Measurements from ENCODE around the gene ZNF385A.

ZNF385A gene

DNA sequence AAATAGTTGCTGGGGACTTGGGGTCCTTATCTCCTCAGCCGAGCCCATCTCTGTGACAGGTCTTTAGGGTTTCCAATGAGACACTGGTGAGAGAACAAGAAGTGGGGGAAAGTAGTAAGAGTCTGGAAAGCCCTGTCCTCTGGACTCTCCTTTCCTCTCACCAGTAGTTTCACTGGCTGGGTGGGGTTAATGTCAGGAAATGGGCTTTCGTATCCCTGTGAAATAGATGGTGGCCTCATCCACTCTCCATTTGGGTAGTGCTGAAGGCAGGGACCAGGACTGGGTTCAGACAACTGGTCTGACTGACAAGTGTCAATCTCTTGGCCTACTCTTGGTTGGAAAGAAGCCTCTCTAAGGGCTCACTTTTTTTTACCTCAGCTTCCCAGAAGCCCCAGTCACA, 7.5 kb downstream of the ZNF385A start:
- Histone ChIP-seq H4K20me1 (ENCODE audit: insufficient read depth, low read length, poor library complexity, severe bottlenecking) (no peaks in the 10 kb centered on the region), H3K4me1 (ENCODE audit: insufficient read depth, low read length, poor library complexity, severe bottlenecking) (peaks cover 17% of the 10 kb centered on the region), H3K9me3 (ENCODE audit: insufficient read depth, low read depth, low read length) (no peaks in the 10 kb centered on the region), H3K79me2 (ENCODE audit: insufficient read depth, low read length) (no peaks in the 10 kb centered on the region), H3K9ac (ENCODE audit: low read depth, low read length, poor library complexity, severe bottlenecking) (no peak overlapping the region), H3K9me2 (replicated peaks; ENCODE audit: low read depth, low read length) (no peaks in the 10 kb centered on the region), H3K36me3 (ENCODE audit: insufficient read depth, low read length) (no peaks in the 10 kb centered on the region), H3K4me3 (ENCODE audit: low read length, poor library complexity, severe bottlenecking) (no peak overlapping the region), H3K4me2 (ENCODE audit: low read depth, low read length, poor library complexity, severe bottlenecking) (no peak overlapping the region), H3F3A (ENCODE audit: low read depth) (no peaks in the 10 kb centered on the region), H3K27me3 (ENCODE audit: insufficient read depth, low read length, poor library complexity, severe bottlenecking) (no peaks in the 10 kb centered on the region), H2AFZ (ENCODE audit: low read length) (no peak overlapping the region)
- TF ChIP-seq, protein P1, sequence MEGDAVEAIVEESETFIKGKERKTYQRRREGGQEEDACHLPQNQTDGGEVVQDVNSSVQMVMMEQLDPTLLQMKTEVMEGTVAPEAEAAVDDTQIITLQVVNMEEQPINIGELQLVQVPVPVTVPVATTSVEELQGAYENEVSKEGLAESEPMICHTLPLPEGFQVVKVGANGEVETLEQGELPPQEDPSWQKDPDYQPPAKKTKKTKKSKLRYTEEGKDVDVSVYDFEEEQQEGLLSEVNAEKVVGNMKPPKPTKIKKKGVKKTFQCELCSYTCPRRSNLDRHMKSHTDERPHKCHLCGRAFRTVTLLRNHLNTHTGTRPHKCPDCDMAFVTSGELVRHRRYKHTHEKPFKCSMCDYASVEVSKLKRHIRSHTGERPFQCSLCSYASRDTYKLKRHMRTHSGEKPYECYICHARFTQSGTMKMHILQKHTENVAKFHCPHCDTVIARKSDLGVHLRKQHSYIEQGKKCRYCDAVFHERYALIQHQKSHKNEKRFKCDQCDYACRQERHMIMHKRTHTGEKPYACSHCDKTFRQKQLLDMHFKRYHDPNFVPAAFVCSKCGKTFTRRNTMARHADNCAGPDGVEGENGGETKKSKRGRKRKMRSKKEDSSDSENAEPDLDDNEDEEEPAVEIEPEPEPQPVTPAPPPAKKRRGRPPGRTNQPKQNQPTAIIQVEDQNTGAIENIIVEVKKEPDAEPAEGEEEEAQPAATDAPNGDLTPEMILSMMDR (conservative IDR thresholded peaks at IDR 0.05; ENCODE audit: low read length), result no peak
- TF ChIP-seq EZH2phosphoT487 (IDR thresholded peaks at IDR 0.05; ENCODE audit: borderline replicate concordance), result no peak

DNA sequence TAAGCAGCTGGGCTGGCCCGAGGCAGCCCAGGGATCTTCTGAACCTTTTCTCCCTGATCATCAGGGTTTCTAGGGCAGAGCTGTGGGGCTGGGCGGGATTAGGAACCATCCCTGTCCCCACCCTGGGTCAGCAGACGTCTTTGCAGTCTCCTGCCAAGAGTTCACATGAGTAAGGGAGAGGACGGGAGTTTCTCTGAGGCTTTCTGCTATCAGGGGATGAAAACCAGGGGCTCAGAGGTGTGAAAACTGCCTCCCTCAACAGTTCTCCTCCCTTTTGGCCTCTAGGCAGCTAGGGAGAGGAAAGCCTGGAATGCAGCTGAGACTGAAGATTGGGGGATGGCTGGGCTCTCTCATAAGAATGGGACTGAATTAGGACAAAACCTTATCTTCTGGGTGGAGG, 7.9 kb downstream of the ZNF385A start:
- Histone ChIP-seq H2AFZ (ENCODE audit: low read length) (no peak overlapping the region), H3K4me1 (ENCODE audit: insufficient read depth, low read length, poor library complexity, severe bottlenecking) (peaks cover 21% of the 10 kb centered on the region), H3K79me2 (ENCODE audit: insufficient read depth, low read length) (no peaks in the 10 kb centered on the region), H4K20me1 (ENCODE audit: insufficient read depth, low read length, poor library complexity, severe bottlenecking) (no peaks in the 10 kb centered on the region), H3K9ac (ENCODE audit: low read depth, low read length, poor library complexity, severe bottlenecking) (no peak overlapping the region), H3K4me3 (ENCODE audit: low read length, poor library complexity, severe bottlenecking) (no peak overlapping the region), H3K9me2 (replicated peaks; ENCODE audit: low read depth, low read length) (no peaks in the 10 kb centered on the region), H3K9me3 (ENCODE audit: insufficient read depth, low read depth, low read length) (no peaks in the 10 kb centered on the region), H3F3A (ENCODE audit: low read depth) (no peaks in the 10 kb centered on the region), H3K27me3 (ENCODE audit: insufficient read depth, low read length, poor library complexity, severe bottlenecking) (no peaks in the 10 kb centered on the region), H3K4me2 (ENCODE audit: low read depth, low read length, poor library complexity, severe bottlenecking) (no peak overlapping the region), H3K36me3 (ENCODE audit: insufficient read depth, low read length) (no peaks in the 10 kb centered on the region)
- TF ChIP-seq, protein P1 (conservative IDR thresholded peaks at IDR 0.05; ENCODE audit: low read length), result no peak
- TF ChIP-seq EZH2phosphoT487 (IDR thresholded peaks at IDR 0.05; ENCODE audit: borderline replicate concordance), result no peak

DNA sequence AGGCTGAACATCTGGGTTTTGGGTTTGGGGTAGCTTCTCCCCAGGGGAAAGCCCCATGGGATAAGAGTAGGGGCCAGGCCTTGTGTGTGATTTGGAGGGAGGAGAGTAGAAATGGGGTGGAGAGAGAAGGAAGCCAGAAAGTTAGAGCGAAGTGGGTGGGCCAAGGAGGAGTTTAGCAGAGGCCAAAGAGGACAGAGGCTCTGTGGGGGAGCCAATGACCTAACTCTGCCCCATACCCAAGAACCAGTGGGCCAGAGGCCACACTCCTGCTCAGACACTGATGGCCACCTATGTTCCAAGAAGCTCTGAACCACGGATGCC, 9.3 kb downstream of the ZNF385A start:
- no peak overlapping the region for H3K4me2 ChIP-seq (ENCODE audit: low read depth, low read length, poor library complexity, severe bottlenecking)
- H3K36me3 ChIP-seq (ENCODE audit: insufficient read depth, low read length), result no peaks in the 10 kb centered on the region
- no peaks in the 10 kb centered on the region for H3F3A ChIP-seq (ENCODE audit: low read depth)

More for the DNA sequence above, 9.3 kb downstream of the ZNF385A start:
- no peaks in the 10 kb centered on the region for H3K9me2 ChIP-seq (replicated peaks; ENCODE audit: low read depth, low read length)
- peaks cover 28% of the 10 kb centered on the region for H3K4me1 ChIP-seq (ENCODE audit: insufficient read depth, low read length, poor library complexity, severe bottlenecking)
- H3K9me3 ChIP-seq (ENCODE audit: insufficient read depth, low read depth, low read length), result no peaks in the 10 kb centered on the region
- H4K20me1 ChIP-seq (ENCODE audit: insufficient read depth, low read length, poor library complexity, severe bottlenecking), result no peaks in the 10 kb centered on the region
- no peak overlapping the region for H3K4me3 ChIP-seq (ENCODE audit: low read length, poor library complexity, severe bottlenecking)
- TF ChIP-seq EZH2phosphoT487 (IDR thresholded peaks at IDR 0.05; ENCODE audit: borderline replicate concordance), result no peak
- TF ChIP-seq, protein P1 (conservative IDR thresholded peaks at IDR 0.05; ENCODE audit: low read length), result no peak
- no peak overlapping the region for H3K9ac ChIP-seq (ENCODE audit: low read depth, low read length, poor library complexity, severe bottlenecking)
- H3K27me3 ChIP-seq (ENCODE audit: insufficient read depth, low read length, poor library complexity, severe bottlenecking), result no peaks in the 10 kb centered on the region
- no peaks in the 10 kb centered on the region for H3K79me2 ChIP-seq (ENCODE audit: insufficient read depth, low read length)
- no peak overlapping the region for H2AFZ ChIP-seq (ENCODE audit: low read length)

Measured in Loucy (cell line).